Inflammatory macrophage treated with lipopolysaccharide for 4 hours (primary cell): ENCODE data around the gene GPR21.

Experiments used
- DNase-seq: peaks from one replicate; pipeline ENCODE4 v3.0.0-alpha.2; 2020

GPR21 gene

DNA sequence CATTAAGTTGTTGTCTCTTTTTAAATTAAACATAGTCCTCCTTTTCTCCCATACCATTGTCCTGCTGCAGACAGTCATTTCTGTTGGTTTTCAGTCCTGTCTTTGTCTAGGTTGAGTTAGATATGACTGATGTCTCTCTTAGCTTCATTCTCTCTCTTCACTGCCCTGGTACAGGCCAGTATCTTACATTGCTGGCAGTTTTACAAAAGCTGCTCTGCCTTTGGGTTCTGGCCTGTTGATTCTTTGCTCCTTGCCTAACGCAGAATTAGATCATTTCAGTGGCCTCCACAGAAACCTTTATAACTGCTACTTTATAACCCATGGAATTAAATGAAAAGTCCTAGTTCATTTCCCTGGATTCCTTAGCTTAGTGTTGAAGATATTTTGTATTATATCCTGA, 33.7 kb downstream of the GPR21 start:
- DNase-seq = no peak

DNA sequence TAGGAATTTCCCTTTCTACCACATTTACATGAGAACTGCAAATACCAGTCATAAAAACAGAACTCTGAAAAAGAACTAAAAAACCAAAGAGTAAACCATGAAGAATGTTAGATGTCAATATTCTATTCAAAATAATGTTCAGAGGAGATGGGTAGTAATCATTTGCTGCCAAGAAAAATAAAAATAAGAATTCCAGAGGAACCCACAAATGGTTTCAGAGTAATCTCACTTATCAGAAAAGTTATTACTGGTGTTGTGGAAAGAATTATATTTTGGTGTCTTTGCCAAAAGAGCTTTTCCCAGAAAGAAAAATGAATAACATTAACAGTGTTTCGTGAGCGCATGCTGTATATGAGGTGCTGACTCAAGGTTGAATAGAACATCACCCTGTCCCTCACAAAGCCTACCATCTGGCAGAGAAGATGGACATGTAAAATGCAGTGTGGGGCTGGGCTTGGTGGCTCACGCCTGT, 35.6 kb downstream of the GPR21 start:
- DNase-seq = no peak

DNA sequence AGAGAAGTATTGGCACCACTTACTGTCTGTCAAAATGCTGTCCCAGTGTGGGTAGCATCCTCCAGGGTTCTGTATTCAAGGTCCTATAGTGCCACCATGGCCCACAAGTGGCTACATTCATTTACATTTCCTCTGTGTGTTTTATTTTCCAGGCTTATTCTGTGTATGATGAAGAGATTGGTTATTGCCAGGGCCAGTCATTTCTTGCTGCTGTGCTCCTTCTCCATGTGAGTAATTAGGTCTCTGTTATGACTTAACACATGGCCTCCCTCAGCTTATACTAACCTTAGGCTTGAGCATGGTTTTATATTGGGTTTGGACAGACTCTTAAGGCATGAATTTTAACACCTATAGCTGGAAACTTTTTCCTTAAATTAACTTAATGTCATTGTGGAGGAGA, 36.7 kb downstream of the GPR21 start:
- DNase-seq = no peak

DNA sequence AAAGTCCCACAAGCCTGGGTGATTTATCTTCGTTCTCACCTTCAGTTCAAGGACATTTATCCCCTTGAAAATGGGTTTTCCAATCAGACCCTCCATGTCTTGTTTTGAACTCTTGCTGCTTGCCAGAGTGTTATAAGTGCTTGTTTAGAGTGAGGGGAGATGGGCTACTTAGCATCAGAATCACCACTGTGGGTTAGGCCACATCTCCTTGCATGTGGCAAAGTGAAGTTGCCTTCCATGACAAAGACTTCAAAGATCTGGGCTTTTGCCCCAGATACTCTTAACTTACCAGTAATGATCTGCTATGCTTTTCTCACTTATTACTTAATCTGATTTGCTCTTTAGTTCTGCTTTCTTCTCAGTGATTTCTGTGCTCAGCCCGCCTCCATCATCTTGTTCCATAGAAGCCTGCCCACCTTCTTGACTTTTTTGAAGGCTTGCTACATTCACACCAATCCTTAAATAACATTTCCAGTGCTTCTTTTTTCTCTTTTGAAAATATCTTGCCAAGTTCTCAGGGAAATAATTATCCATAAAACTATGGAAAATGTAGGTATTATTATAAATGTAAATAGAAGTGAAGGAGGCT, 39.0 kb downstream of the GPR21 start:
- DNase-seq = no peak

DNA sequence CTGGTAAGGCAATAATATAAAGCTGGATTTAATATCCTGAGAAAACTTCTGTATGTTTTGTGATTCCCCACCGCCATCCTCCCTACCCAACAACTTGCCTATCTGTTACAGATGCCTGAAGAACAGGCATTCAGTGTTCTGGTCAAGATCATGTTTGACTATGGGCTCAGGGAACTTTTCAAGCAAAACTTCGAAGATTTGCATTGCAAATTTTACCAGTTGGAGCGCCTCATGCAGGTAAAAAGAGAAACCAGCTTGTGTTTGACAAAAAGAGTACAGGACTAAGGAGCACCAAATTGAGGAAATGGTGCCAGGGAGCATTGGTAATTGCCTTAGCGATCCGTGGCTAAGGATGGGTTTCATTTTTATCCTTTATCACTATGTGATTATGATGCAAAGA, 40.0 kb downstream of the GPR21 start:
- no peak for DNase-seq

DNA sequence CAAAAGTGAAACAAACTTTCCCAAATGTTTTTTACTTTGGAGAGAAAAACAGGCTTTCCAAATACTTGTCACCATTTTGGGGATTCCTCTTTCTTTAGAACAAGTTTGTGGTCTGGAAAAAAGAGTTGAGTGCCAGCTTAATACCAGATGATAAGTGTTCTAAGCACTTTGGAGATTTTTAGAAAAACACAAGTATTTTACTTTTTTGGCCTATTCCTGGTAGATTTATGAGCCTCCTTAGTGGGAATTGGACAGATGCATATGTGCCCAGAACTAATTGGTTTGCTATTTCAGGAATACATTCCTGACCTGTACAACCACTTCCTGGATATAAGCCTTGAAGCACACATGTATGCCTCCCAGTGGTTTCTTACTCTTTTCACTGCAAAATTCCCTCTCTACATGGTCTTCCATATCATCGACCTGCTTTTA, 40.5 kb downstream of the GPR21 start:
- no peak for DNase-seq

DNA sequence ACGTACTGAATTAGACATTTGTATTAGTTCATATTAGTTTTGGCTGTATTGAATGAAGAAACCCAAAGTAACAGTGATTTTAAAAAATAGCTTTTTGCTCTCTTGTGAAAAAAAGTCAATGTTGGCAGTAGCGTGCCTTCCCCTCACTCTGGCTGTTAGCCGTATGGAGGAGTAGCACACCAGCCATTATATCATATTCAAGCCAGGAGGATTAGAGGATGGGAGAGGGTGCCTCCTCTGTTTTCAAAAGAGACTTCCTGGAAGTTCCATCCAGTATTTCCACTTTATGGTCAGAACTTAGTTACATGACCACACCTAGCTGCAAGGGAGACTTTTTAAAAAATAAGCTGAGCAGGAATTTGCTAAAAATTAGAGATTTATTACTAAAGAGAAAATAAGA, 41.2 kb downstream of the GPR21 start:
- DNase-seq = no peak

DNA sequence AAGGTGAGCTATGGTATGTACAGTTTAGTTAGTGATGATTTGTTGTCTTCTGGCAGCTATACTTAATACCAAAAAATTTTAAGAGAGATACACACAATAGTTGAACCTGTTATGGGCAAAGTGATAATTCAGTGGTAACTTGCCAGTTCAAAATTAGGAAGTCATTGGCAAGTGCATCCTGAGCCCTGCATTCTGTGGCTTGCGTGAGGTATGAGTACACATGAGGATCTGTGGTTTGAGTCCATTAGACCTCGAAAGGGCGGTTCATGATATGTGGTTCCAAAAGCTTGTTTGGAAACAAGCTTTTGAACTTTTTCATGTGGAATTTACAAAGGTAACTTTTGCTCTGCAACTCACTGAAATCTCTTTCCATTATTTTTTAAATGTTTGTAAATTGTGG, 47.0 kb downstream of the GPR21 start:
- DNase-seq = no peak

DNA sequence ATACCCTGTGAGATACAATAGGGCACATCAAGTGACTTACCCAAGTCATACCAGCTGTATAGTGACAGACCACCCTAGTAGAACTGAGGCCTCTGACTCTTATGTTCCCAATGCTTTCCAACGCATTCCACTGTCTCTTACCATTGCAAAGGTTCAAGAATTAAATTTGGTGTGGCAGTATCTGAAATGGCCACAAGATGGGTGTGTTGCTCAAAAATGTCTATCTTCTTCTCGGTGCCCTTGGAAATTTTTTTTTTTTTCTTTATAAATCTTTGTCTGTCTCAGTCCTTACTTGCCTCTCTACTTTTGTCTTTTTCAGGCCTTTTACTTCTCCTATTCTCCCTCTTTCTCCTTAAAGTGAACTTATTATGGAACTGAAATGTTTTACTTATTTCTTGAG, 48.4 kb downstream of the GPR21 start:
- peak; percentile 7 for DNase-seq

DNA sequence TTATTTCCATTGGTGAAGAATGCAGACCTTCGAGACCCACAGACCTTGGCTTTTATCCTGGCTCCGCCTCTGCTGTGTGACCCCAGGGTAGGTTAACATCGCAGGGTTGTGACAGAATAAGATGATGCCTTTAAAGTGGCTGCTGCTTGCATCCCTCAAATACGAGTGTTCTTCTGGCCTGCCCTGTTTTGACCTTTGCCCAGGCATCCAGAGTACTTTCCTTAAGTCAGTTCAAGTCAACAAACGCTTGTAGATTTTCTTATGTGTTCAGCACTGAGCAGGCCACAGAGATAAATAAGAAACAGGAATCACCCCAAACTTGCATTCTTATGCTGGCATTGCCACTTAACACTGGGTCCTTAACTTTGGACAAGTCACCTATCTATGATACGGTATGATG, 50.2 kb downstream of the GPR21 start:
- DNase-seq = no peak

DNA sequence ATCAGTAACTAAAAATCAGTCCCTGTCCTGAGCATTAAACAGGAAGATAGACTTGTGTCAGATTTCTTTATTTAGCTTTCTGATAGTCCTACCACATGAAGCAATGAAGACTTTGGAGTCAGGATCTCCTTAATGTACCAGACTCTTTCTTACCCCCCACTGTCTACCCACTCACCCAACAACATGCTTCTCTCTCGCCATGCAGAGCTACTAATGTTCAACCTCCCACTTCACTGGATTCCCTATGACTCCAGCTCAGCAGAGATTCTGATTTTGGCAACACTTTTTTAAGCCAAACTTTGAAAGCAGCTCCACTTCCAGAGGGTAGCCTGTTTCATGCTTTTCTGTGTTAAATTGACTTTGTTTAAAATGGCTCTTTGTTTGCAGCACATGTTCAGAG, 50.8 kb downstream of the GPR21 start:
- no peak for DNase-seq
